HG02759 (cell line): ENCODE measurements around the gene INAFM1.
"Not testable (repeated sequence)": the region's sequence is repeated elsewhere in the genome, so short reads cannot be mapped to it uniquely, and the experiment has no call there.

ENCODE experiments used
- ATAC-seq: cut with Tn5 transposase; IDR thresholded peaks from one replicate; pipeline ENCODE4 v1.9.1; 2021; ENCODE audit warnings: mild to moderate bottlenecking, moderate library complexity; ENCODE audit not compliant: unreplicated experiment

The INAFM1 gene

GRCh38 chr19:47267350-47267759, 7.3 kb upstream of the INAFM1 start:
- no peak for ATAC-seq

DNA sequence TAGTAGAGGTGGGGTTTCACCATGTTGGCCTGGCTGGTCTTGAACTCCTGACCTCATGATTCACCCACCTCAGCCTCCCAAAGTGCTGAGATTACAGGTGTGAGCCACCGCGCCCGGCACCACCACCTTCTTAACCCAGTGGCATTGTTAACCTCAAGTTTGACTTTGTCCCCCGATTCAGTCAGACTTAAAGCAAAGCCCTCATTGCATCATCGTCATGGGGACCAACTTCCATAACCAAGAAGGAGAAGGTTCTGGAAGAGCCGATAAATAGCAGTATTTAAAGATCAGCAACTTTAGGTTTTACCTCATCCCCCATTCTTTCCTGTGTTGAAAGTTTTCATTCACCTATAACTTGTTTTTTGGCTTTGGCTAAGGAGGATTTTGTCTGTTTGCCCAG, 6.7 kb upstream of the INAFM1 start:
- ATAC-seq, result no peak

DNA sequence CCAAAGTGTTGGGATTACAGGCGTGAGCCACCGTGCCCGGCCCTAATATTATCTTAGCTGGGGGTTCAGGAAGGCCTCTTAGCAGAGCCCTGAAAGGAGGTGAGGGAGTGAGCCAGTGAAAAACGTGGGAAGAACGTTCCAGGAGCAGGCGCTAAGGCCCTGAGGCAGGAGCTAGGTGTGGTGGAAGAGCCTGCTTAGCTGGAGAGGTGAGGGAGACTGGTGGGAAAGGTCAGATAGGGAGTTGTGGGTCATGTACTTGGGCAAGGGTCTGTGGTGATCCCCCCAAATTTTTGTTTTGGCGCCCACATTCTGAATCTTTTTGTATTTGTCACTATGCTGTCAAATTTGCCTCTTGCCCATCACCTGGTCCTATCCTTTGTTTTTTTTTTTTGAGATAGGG, 5.1 kb upstream of the INAFM1 start:
- no peak for ATAC-seq

- no peak for ATAC-seq
Observed at GRCh38 chr19:47270408-47270807, 4.3 kb upstream of the INAFM1 start.

GRCh38 chr19:47271949-47272348, 2.7 kb upstream of the INAFM1 start:
- no peak for ATAC-seq

DNA sequence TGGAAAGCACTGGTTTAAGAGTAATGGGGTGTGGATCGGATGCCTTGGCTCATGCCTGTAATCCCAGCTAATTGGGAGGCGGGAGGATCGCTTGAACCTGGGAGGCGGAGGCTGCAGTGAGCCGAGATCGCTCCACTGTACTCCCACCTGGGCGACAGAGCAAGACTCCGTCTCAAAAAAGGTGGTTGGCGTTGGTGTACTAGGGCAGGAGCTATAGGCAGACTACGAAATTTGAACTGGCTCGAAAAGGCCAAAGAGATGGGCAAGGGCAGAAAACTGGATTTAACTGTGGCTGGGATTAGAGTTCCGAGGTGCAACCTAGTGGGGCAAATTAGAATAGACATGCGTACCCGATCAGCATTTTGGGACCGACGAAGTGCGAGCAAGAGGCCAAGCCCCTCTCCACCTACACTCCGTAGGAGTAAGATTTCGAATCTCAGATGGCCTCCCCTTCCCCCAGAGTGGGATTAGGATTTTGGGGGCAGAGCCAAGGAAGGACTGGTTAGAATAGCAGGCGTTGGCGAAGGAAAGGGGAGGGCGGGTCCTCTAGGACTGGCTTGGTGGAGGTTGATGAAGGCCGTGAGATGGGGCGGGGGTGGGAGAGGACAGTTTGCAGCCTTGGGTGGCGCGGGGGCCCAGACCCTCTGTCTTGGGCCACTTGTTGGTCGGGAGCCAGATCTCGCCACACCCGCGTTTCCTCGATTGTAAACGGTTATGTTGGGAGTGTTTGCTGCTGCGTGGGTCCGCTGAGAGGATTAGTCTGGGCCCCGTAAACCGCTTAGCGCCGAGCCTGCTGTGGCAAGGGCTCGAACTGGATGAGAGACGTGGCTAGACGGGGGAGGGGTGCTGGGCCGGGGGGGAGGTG, 2.0 kb upstream of the INAFM1 start:
- ATAC-seq, result no peak

GRCh38 chr19:47273313-47274070, 1.2 kb upstream of the INAFM1 start:
- peak; percentile 55 for ATAC-seq

DNA sequence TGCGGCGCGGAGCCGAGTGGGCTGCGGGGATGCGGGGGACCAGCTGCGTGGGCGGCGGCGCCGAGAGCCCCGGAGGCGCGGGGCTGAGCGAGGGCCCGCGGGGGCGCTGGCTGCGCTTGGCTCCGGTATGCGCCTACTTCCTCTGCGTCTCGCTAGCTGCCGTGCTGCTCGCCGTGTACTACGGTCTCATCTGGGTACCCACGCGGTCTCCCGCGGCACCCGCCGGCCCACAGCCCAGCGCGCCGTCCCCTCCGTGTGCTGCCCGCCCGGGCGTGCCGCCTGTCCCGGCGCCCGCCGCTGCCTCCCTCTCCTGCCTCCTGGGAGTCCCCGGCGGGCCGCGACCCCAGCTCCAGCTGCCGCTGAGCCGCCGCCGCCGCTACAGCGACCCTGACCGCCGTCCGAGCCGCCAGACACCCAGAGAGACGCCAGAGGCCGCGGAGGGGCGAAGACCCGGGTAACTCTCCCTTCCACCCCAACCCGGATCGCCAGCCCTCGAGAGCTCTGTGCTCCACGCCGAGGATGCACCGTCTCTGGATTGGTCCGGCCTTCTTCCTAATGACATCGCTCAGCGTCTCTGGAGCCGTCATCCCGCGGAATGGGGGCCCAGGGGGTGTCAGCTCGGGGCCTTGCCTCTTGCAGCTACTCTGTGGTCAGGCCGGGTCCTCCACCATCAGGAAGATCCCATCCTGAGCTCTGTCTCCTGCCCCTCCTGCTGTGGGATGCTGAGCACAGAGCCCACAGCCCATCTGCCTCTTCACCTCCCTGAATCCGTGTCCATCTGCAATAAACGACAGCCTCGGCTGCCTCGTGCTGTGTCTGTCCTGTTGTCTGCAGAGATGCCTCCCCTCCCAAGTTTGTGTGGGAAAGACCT, 441 bp downstream of the INAFM1 start:
- peak; percentile 28 for ATAC-seq

GRCh38 chr19:47275791-47276461, 1.2 kb downstream of the INAFM1 start:
- no peak for ATAC-seq

DNA sequence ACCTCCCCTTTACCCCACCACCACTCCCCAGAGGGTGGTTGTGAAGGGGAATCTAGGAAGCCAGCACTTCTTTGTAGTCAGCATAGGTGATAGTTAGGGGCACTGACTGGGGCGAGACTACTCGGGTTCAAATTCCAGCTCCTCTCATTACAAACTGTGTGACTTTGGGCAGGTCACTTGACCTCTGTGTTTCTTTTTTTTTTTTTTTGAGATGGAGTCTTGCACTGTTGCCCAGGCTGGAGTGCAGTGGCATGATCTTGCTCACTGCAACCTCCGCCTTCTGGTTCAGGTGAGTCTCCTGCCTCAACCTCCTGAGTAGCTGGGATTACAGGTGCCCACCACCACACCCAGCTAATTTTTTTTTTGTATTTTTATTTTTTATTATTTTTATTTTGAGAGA, 1.8 kb downstream of the INAFM1 start:
- not testable (repeated sequence) for ATAC-seq

- no peak for ATAC-seq
Observed at GRCh38 chr19:47280183-47280797, 5.6 kb downstream of the INAFM1 start.

GRCh38 chr19:47283405-47284059, 8.8 kb downstream of the INAFM1 start:
- ATAC-seq, result no peak

- ATAC-seq, result no peak
Observed at GRCh38 chr19:47284324-47284899, 9.7 kb downstream of the INAFM1 start.

DNA sequence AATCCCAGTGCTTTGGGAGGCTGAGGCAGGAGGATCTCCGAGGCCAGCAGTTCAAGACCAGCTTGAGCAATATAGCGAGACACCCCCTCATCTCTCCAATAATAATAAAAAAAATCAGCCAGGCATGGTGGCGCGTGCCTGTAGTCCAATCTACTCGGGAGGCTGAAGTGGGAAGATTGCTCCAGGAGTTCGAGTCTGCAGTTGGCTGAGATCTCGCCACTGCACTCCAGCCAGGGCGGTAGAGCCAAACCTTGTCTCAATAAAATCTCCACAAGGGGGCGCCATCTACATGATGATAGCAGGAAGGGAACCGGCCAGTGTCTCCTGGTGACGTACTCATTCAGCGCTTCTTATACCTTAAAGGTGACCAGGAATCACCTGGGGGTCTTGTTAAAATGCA, 21.4 kb downstream of the INAFM1 start:
- no peak for ATAC-seq

DNA sequence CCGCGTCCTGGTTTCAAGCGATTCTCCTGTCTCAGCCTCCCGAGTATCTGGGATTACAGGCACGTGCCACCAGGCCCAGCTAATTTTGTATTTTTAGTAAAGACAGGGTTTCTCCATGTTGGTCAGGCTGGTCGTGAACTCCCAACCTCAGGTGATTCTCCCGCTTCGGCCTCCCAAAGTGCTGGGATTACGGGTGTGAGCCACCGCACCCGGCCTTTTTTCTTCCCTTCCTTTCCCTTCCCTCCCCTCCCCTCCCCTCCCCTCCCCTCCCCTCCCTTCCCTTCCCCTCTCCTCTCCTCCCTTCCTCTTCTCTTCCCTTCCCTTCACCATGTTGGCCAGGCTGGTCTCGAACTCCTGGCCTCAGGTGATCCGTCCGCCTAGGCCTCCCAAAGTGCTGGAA, 26.2 kb downstream of the INAFM1 start:
- not testable (repeated sequence) for ATAC-seq

DNA sequence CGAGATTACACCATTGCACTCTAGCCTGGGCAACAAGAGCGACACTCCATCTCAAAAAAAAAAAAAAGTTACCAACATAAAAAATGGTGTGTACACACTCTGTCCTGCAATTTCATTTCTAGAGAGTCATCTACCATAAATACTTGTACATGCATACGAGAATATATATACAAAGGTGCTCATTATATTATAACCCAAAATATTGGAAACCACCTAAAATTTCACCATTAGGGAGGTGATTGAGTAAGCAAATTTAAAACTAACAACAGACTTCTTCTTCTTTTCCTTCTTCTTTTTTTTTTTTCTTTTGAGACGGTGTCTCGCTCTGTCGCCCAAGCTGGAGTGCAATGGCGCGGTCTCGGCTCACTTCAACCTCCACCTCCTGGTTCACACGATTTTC, 27.6 kb downstream of the INAFM1 start:
- ATAC-seq, result no peak

DNA sequence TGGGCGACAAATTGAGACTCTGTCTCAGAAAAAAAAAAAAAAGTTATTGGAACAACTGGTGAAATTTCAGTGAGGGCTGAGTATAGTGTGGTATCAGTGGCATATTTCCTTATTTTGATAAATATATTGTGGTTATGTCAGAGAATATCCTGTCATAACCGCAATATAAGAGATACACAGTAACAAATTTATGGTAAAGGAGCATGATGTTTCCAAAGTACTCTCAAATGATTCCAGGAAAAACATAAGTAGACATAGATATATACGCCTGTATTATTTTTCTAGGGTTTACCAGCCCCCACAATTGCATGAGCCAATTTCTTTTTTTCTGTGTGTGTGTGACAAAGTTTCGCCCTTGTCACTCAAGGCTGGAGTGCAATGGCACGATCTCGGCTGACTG, 29.3 kb downstream of the INAFM1 start:
- no peak for ATAC-seq

DNA sequence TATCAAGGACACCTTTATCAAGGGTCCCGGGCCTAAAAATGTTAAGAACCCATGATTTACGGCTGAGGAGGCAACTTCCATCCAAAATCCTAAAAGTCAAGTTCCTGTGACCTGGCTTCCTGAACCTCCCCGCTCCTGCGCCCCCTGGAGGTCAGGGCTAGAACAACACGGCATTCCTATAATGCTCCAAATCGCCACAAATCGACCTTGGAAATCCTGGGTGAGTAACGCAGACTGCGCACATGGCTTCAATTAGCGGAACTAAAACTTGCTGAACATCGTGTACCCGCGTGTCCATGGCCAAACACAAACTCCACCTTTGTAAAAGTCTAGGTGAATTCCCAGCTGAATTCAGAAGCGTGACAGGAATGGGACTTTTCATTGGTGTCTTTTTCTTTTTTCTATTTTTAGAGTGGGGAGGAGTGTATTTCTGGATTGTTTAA, 30.6 kb downstream of the INAFM1 start:
- ATAC-seq, result no peak

- ATAC-seq, result no peak
Observed at GRCh38 chr19:47306303-47306702, 31.6 kb downstream of the INAFM1 start.
